Fibroblast of peridontal ligament (primary cell): ENCODE results near the gene FAM3C.

Source experiments
- DNase-seq: peaks from one replicate; pipeline ENCODE4 v3.0.0-alpha.2; 2010; ENCODE audit errors: extremely low read depth

Gene FAM3C

GRCh38 chr7:121300685-121301420 lies 95.3 kb downstream of the FAM3C start:
- no peak for DNase-seq
